ENCODE results near the gene LTB. TPM values are rescaled to one million over a fixed set of nuclear protein-coding genes. Genes with fewer than 3 reads are reported as not detected.
A peak's percentile ranks its signal among the peaks of the same experiment; 100 is the strongest.

Gene LTB
- total and polyA plus RNA-seq, 9 of the 15 experiments (the other 6 are each of a cell fraction or from before 2014, with no cell fraction given) = 0.07 to 0.51 TPM; not detected in 7

DNA sequence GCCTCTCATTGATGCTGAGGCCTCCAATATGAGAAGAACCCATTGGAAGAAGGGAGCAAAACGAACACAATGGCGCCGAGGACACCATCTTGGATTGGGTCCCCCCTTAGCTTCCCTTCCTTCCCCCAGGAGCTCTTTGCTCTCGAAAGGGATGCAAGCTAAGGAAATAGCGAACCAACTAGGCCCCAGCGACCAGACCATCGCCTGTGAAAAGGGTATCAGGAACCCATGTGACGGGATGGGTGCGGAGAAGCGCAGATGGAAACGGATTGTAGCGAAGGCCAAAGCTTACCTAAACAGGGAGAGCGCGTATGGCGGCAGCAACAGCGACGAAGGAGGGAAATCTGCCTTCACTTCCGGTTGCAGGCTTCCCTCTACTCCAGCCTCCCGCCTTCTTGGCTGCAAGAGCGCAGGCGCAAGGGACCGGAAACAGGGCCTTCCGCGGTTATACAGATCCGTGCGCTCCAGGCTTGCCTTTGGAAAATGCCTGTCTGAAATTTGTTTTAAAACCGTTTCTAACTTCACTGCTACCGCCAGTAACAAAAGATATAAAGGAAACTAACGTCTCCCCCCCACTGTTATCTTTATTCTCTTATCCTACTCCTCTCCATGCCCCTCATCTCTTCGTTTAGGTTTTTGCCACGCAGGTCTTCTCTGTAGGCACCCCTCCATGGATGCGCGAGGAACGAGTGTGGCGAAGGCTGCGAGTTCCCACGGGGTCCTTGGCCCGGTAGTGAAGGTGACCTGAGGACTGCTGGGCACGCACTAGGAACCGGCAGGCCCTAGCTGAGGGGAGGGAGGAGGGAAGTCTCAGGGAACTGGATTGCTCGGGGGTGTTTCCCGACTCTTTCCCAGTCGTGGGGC, 40.3 kb downstream of the LTB start, which contains the start of gene DDX39B (continued):
- 0 out of 2 replicates have a peak, but pooled peaks have one; percentile 23 for TF ChIP-seq MYNN (IDR thresholded peaks at IDR 0.05)
- no peak for TF ChIP-seq MYNN (CRISPR knock-in tag; IDR thresholded peaks at IDR 0.05)
- TF ChIP-seq TGIF2 (CRISPR knock-in tag; IDR thresholded peaks at IDR 0.05) = no peak; the same call in 1 of the 2 replicates
- no peak for TF ChIP-seq ZNF696 (CRISPR knock-in tag; conservative IDR thresholded peaks at IDR 0.05)
- peak; percentile 99 for TF ChIP-seq KAT2B (IDR thresholded peaks at IDR 0.05; ENCODE audit: low read depth, low read length)
- peak; percentile 79 for TF ChIP-seq MAX (CRISPR knock-in tag; IDR thresholded peaks at IDR 0.05)
- no peak for TF ChIP-seq NR3C1 (CRISPR knock-in tag; IDR thresholded peaks at IDR 0.05)
- TF ChIP-seq, protein P1, sequence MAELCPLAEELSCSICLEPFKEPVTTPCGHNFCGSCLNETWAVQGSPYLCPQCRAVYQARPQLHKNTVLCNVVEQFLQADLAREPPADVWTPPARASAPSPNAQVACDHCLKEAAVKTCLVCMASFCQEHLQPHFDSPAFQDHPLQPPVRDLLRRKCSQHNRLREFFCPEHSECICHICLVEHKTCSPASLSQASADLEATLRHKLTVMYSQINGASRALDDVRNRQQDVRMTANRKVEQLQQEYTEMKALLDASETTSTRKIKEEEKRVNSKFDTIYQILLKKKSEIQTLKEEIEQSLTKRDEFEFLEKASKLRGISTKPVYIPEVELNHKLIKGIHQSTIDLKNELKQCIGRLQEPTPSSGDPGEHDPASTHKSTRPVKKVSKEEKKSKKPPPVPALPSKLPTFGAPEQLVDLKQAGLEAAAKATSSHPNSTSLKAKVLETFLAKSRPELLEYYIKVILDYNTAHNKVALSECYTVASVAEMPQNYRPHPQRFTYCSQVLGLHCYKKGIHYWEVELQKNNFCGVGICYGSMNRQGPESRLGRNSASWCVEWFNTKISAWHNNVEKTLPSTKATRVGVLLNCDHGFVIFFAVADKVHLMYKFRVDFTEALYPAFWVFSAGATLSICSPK (IDR thresholded peaks at IDR 0.05; ENCODE audit: borderline replicate concordance) = peak; percentile 94; the same call in 1 of the 2 replicates
- TF ChIP-seq RFX5 (IDR thresholded peaks at IDR 0.05; ENCODE audit: low read depth, low read length) = no peak
- peak; percentile 77; the same call in 1 of the 2 replicates for TF ChIP-seq ZBTB17 (CRISPR knock-in tag; IDR thresholded peaks at IDR 0.05)
- TF ChIP-seq ZZZ3 (IDR thresholded peaks at IDR 0.05) = peak; percentile 100
- no peak for TF ChIP-seq HEY1 (CRISPR knock-in tag; IDR thresholded peaks at IDR 0.05; ENCODE audit: borderline replicate concordance)
- TF ChIP-seq SRSF7 (optimal IDR thresholded peaks at IDR 0.05; ENCODE audit: low read depth, low read length) = no peak
- TF ChIP-seq ATF7 (IDR thresholded peaks at IDR 0.05) = peak; percentile 72
- TF ChIP-seq CBX2 (IDR thresholded peaks at IDR 0.05; ENCODE audit: insufficient read depth, low read length, poor library complexity, severe bottlenecking) = no peak
- TF ChIP-seq ELF4 (CRISPR knock-in tag; IDR thresholded peaks at IDR 0.05) = peak; percentile 92
- no peak for TF ChIP-seq HDAC6 (IDR thresholded peaks at IDR 0.05; ENCODE audit: low read depth, low read length)
- TF ChIP-seq HNRNPLL (IDR thresholded peaks at IDR 0.05; ENCODE audit: low read depth, low read length, poor library complexity, severe bottlenecking) = no peak
- TF ChIP-seq STAT6 (CRISPR knock-in tag; IDR thresholded peaks at IDR 0.05) = peak; percentile 94; the same call in 1 of the 2 replicates
- no peak for TF ChIP-seq YBX1 (IDR thresholded peaks at IDR 0.05)
- TF ChIP-seq RHOXF2B (CRISPR knock-in tag; conservative IDR thresholded peaks at IDR 0.05) = no peak
- TF ChIP-seq ZNF436 (CRISPR knock-in tag; IDR thresholded peaks at IDR 0.05) = peak; percentile 80; the same call in 1 of the 2 replicates
- no peak for TF ChIP-seq FOXJ3 (CRISPR knock-in tag; IDR thresholded peaks at IDR 0.05)
- TF ChIP-seq ZBTB1 (CRISPR knock-in tag; IDR thresholded peaks at IDR 0.05; ENCODE audit: borderline replicate concordance, low read depth) = no peak
- TF ChIP-seq GATA2 (CRISPR knock-in tag; IDR thresholded peaks at IDR 0.05) = no peak
- TF ChIP-seq FOXJ2 (tag; IDR thresholded peaks at IDR 0.05) = peak; percentile 29; the same call in 1 of the 2 replicates

Measured in K562 (cell line).